Hepatic stellate cell (primary cell): Measurements from ENCODE around the gene MBOAT1.
"Not testable (repeated sequence)": the region's sequence is repeated elsewhere in the genome, so short reads cannot be mapped to it uniquely, and the experiment has no call there.

ENCODE experiments used
- DNase-seq: peaks from one replicate; pipeline ENCODE4 v3.0.0; 2011; ENCODE audit warnings: low spot score

MBOAT1 gene

GRCh38 chr6:20139127-20139963, 72.9 kb downstream of the MBOAT1 start:
- not testable (repeated sequence) for DNase-seq

- no peak for DNase-seq
Measured at GRCh38 chr6:20137837-20138236, 74.4 kb downstream of the MBOAT1 start.

- no peak for DNase-seq
Measured at GRCh38 chr6:20137240-20137639, 75.0 kb downstream of the MBOAT1 start.

GRCh38 chr6:20135677-20136268, 76.5 kb downstream of the MBOAT1 start:
- no peak for DNase-seq

GRCh38 chr6:20134613-20135012, 77.7 kb downstream of the MBOAT1 start:
- DNase-seq, result no peak

GRCh38 chr6:20129290-20130088, 82.8 kb downstream of the MBOAT1 start:
- DNase-seq, result no peak

GRCh38 chr6:20128018-20128417, 84.3 kb downstream of the MBOAT1 start:
- no peak for DNase-seq

- peak; percentile 48 for DNase-seq
Measured at GRCh38 chr6:20126789-20127653, 85.2 kb downstream of the MBOAT1 start.

- DNase-seq, result no peak
Measured at GRCh38 chr6:20126102-20126752, 86.0 kb downstream of the MBOAT1 start.

GRCh38 chr6:20124545-20124944, 87.7 kb downstream of the MBOAT1 start:
- no peak for DNase-seq

GRCh38 chr6:20119485-20119884, 92.8 kb downstream of the MBOAT1 start:
- DNase-seq, result no peak

GRCh38 chr6:20118892-20119291, 93.4 kb downstream of the MBOAT1 start:
- no peak for DNase-seq

GRCh38 chr6:20117474-20117873, 94.8 kb downstream of the MBOAT1 start:
- DNase-seq, result no peak

- DNase-seq, result no peak
Measured at GRCh38 chr6:20116792-20117191, 95.5 kb downstream of the MBOAT1 start.

GRCh38 chr6:20115246-20115980, 96.9 kb downstream of the MBOAT1 start:
- DNase-seq, result no peak

GRCh38 chr6:20113649-20114224, 98.5 kb downstream of the MBOAT1 start:
- DNase-seq, result no peak

- no peak for DNase-seq
Measured at GRCh38 chr6:20112841-20113240, 99.4 kb downstream of the MBOAT1 start.

GRCh38 chr6:20112241-20112640, 100.0 kb downstream of the MBOAT1 start:
- DNase-seq, result no peak

GRCh38 chr6:20110478-20110877, 101.8 kb downstream of the MBOAT1 start:
- DNase-seq, result no peak

- DNase-seq, result no peak
Measured at GRCh38 chr6:20109526-20109925, 102.7 kb downstream of the MBOAT1 start.
